ENCODE results near the gene OLIG1. TPM values are rescaled to one million over a fixed set of nuclear protein-coding genes. Genes with fewer than 3 reads are reported as not detected.

The OLIG1 gene
- total and polyA plus RNA-seq, 5 donors: 0.68 to 1.3 TPM; not detected in 3

Other genes starting within 250 kb of the OLIG1 start
- not detected for gene OLIG2, start 44.2 kb upstream of the OLIG1 start, total RNA-seq
- gene OLIG2, start 44.2 kb upstream of the OLIG1 start, polyA plus RNA-seq: not detected
- gene IFNAR2, start 159.8 kb downstream of the OLIG1 start, total RNA-seq: 10 to 100 TPM; 11.8 to 21.7 (median 16.8) TPM
- 12.7 TPM for gene IFNAR2, start 159.8 kb downstream of the OLIG1 start, polyA plus RNA-seq
- gene IL10RB, start 196.2 kb downstream of the OLIG1 start, total RNA-seq: 10 to 100 TPM in 3 of 4 donors, 1 to 10 TPM in 1; 9.8 to 11.9 (median 11.3) TPM
- 11.6 TPM for gene IL10RB, start 196.2 kb downstream of the OLIG1 start, polyA plus RNA-seq

All from right cardiac atrium (tissue), 5 donors.